Neural progenitor cell (in vitro differentiated cells): ENCODE measurements around the gene ZFPM1. TPM values are rescaled to one million over a fixed set of nuclear protein-coding genes. Genes with fewer than 3 reads are reported as not detected.

Experiments used
- DNase-seq: peaks from one replicate; pipeline ENCODE4 v3.0.0-alpha.2; 2016; ENCODE audit warnings: low spot score
- H2AFZ ChIP-seq: fragments of 200-600 bp; sonication (generic); replicated peaks from 2 replicates; pipeline ENCODE4 v1.6.1; 2016; ENCODE audit warnings: antibody characterized with exemption
- H3F3A ChIP-seq: fragments of 200-600 bp; sonication (generic); 2 replicates; pipeline ENCODE4 v1.6.1; 2016; ENCODE audit warnings: antibody characterized with exemption, low read depth
- H3K27ac ChIP-seq: fragments of 200-600 bp; sonication (generic); 2 replicates; pipeline ENCODE4 v1.5.1; 2016; ENCODE audit warnings: mild to moderate bottlenecking
- H3K27me3 ChIP-seq: fragments of 200-600 bp; sonication (generic); 2 replicates; pipeline ENCODE4 v1.6.1; 2016; ENCODE audit warnings: mild to moderate bottlenecking, moderate library complexity
- H3K36me3 ChIP-seq: fragments of 200-600 bp; sonication (generic); 2 replicates; pipeline ENCODE4 v1.5.1; 2016
- H3K4me1 ChIP-seq: fragments of 200-600 bp; sonication (generic); 2 replicates; pipeline ENCODE4 v1.6.1; 2016; ENCODE audit warnings: mixed run types
- H3K4me2 ChIP-seq: fragments of 200-600 bp; sonication (generic); 2 replicates; pipeline ENCODE4 v1.6.1; 2016
- H3K4me3 ChIP-seq: fragments of 200-600 bp; sonication (generic); 2 replicates; pipeline ENCODE4 v1.5.1; 2016
- H3K79me2 ChIP-seq: fragments of 200-600 bp; sonication (generic); 2 replicates; pipeline ENCODE4 v1.6.1; 2016; ENCODE audit warnings: low read depth
- H3K9ac ChIP-seq: fragments of 200-600 bp; sonication (generic); 2 replicates; pipeline ENCODE4 v1.6.1; 2016
- H3K9me3 ChIP-seq: fragments of 200-600 bp; sonication (generic); 2 replicates; pipeline ENCODE4 v1.5.1; 2016; ENCODE audit warnings: low read depth
- H4K20me1 ChIP-seq: fragments of 200-600 bp; sonication (generic); 2 replicates; pipeline ENCODE4 v1.6.1; 2016; ENCODE audit warnings: low read depth
- H3K27ac Mint-ChIP-seq: 3 replicates; pipeline ENCODE4 v1.8.0; 2021; ENCODE audit warnings: mixed read lengths
- H3K27me3 Mint-ChIP-seq: 2 replicates; pipeline ENCODE4 v1.8.0; 2022; ENCODE audit warnings: low read depth, mild to moderate bottlenecking, inconsistent platforms, moderate library complexity, mixed read lengths; ENCODE audit not compliant: insufficient read depth
- H3K36me3 Mint-ChIP-seq: 3 replicates; pipeline ENCODE4 v1.8.0; 2021; ENCODE audit warnings: mixed read lengths
- H3K4me1 Mint-ChIP-seq: 3 replicates; pipeline ENCODE4 v1.8.0; 2021; ENCODE audit warnings: mixed read lengths
- H3K4me3 Mint-ChIP-seq: 3 replicates; pipeline ENCODE4 v1.8.0; 2021; ENCODE audit warnings: mild to moderate bottlenecking, moderate library complexity, mixed read lengths
- H3K9me3 Mint-ChIP-seq: 3 replicates; pipeline ENCODE4 v1.8.0; 2020; ENCODE audit warnings: mixed read lengths
- EZH2 ChIP-seq: fragments of 200-600 bp; sonication (generic); IDR thresholded peaks from 2 replicates; pipeline ENCODE4 v1.6.1; 2017; ENCODE audit warnings: antibody characterized with exemption, mild to moderate bottlenecking, moderate library complexity
- EZH2phosphoT487 ChIP-seq: fragments of 200-600 bp; sonication (generic); IDR thresholded peaks from 2 replicates; pipeline ENCODE4 v1.6.1; 2017; ENCODE audit warnings: antibody characterized with exemption
- total RNA-seq: library from RNA; depleted of rRNA; stranded (reverse); fragments of >200 nt; gene quantifications from 2 replicates; pipeline ENCODE4 v1.2.3, GENCODE V29; 2015; ENCODE audit warnings: low replicate concordance
- TF ChIP-seq, protein P1 (sequence below): fragments of 200-600 bp; sonication (generic); IDR thresholded peaks from 2 replicates; pipeline ENCODE4 v1.5.1; 2017; ENCODE audit warnings: antibody characterized with exemption, mild to moderate bottlenecking

ZFPM1 gene
- total RNA-seq, 1 donor from 2014 or later = 0.36 TPM

DNA sequence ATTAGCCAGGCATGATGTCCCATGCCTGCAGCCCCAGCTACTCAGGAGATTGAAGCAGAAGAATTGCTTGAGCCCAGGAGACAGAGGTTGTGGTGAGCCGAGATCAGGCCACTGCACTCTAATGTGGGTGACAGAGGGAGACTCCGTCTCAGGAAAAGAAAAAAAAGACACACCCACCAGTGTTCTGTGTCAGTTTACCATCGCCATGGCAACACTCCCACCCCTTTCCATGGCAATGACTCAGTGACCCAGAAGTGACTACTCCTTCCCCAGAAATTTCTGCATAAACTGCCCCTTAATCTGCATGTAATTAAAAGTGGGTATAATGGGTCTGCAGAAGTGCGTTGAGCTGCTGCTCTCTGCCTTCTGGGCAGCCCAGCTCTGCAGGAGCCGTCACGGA, 113.1 kb downstream of the ZFPM1 start:
- no peak overlapping the region for H3K27ac ChIP-seq
- Mint-ChIP-seq H3K4me3 (peak overlapping the region; percentile 38), H3K36me3 (no peaks in the 10 kb centered on the region), H3K27ac (peak overlapping the region; percentile 40), H3K9me3 (no peaks in the 10 kb centered on the region), H3K4me1 (peaks cover 23% of the 10 kb centered on the region), H3K27me3 (peaks cover 6% of the 10 kb centered on the region)
- no peaks in the 10 kb centered on the region for H3K36me3 ChIP-seq
- TF ChIP-seq, protein P1, sequence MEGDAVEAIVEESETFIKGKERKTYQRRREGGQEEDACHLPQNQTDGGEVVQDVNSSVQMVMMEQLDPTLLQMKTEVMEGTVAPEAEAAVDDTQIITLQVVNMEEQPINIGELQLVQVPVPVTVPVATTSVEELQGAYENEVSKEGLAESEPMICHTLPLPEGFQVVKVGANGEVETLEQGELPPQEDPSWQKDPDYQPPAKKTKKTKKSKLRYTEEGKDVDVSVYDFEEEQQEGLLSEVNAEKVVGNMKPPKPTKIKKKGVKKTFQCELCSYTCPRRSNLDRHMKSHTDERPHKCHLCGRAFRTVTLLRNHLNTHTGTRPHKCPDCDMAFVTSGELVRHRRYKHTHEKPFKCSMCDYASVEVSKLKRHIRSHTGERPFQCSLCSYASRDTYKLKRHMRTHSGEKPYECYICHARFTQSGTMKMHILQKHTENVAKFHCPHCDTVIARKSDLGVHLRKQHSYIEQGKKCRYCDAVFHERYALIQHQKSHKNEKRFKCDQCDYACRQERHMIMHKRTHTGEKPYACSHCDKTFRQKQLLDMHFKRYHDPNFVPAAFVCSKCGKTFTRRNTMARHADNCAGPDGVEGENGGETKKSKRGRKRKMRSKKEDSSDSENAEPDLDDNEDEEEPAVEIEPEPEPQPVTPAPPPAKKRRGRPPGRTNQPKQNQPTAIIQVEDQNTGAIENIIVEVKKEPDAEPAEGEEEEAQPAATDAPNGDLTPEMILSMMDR = no peak
- TF ChIP-seq EZH2phosphoT487 (no peak), EZH2 (no peak)
- no peak for DNase-seq
- peaks cover 5% of the 10 kb centered on the region for H3F3A ChIP-seq
- peaks cover 20% of the 10 kb centered on the region for H4K20me1 ChIP-seq
- peaks cover 16% of the 10 kb centered on the region for H3K79me2 ChIP-seq
- peaks cover 2% of the 10 kb centered on the region for H3K4me1 ChIP-seq
- H3K9me3 ChIP-seq = no peaks in the 10 kb centered on the region
- no peak overlapping the region for H3K9ac ChIP-seq
- H3K4me2 ChIP-seq = no peak overlapping the region
- H2AFZ ChIP-seq = no peak overlapping the region
- no peak overlapping the region for H3K4me3 ChIP-seq
- peaks cover 8% of the 10 kb centered on the region for H3K27me3 ChIP-seq

DNA sequence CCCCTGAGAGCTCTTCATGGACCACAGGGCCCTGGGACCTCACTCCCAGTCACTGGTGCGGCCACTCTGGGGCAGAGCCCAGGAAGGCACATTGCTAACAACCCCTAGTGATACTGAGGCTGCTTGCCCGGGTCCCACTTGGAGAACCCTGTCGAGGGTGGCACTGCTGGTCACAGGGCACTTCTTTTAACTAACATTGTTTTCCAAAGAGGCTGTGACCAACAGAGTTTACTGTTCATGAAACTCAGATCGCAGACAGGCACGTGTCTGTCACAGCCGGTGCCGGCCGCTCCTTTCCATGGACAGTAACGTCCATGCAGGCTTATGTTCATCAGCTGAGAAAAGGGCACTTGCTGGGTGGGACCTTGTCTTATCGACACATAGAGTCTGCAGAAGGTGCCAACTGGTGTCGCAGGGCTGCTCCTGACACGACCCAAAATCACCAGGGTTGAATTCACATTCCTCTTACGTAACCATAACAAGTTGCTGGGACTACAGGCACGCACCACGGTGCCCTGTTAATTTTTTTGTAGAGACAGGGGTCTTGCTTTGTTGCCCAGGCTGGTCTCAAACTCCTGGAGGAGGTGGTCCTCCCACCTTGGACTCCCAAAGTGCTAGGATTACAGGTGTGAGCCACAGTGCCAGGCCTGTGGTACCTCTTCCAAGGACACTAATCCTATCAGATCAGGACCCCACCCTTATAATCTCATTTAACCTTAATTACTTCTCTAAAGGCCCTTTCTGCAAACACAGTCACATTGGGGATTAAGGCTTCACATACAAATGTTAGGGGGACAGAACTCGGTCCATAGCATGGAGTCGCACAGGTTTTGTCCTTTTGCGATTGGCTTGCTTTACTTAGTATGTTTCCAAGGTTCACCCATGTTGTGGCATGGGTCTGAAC, 115.9 kb downstream of the ZFPM1 start:
- Histone ChIP-seq H3K9me3 (no peaks in the 10 kb centered on the region), H3K4me1 (peaks cover 9% of the 10 kb centered on the region), H3K36me3 (no peaks in the 10 kb centered on the region), H3K27ac (no peak overlapping the region), H3K79me2 (peaks cover 44% of the 10 kb centered on the region), H3K4me3 (peak overlapping the region; percentile 89), H2AFZ (no peak overlapping the region), H3K4me2 (peak overlapping the region; percentile 80), H3K9ac (peak overlapping the region; percentile 61), H4K20me1 (peaks cover 34% of the 10 kb centered on the region), H3K27me3 (no peaks in the 10 kb centered on the region), H3F3A (peaks cover 12% of the 10 kb centered on the region)
- Mint-ChIP-seq H3K27ac (peak overlapping the region; percentile 16), H3K9me3 (no peaks in the 10 kb centered on the region), H3K4me3 (peak overlapping the region; percentile 85), H3K36me3 (peaks cover 5% of the 10 kb centered on the region), H3K27me3 (peaks cover 3% of the 10 kb centered on the region), H3K4me1 (peaks cover 34% of the 10 kb centered on the region)
- TF ChIP-seq, protein P1 = no peak
- no peak for TF ChIP-seq EZH2phosphoT487
- no peak for TF ChIP-seq EZH2
- no peak for DNase-seq

GRCh38 chr16:88569614-88569984, 116.5 kb downstream of the ZFPM1 start:
- TF ChIP-seq EZH2 (no peak), EZH2phosphoT487 (no peak)
- TF ChIP-seq, protein P1 = no peak
- H3K79me2 ChIP-seq = peaks cover 51% of the 10 kb centered on the region
- Mint-ChIP-seq H3K9me3 (no peaks in the 10 kb centered on the region), H3K4me1 (peaks cover 34% of the 10 kb centered on the region), H3K27ac (peak overlapping the region; percentile 16), H3K27me3 (no peaks in the 10 kb centered on the region), H3K4me3 (peak overlapping the region; percentile 85), H3K36me3 (peaks cover 5% of the 10 kb centered on the region)
- no peaks in the 10 kb centered on the region for H3K9me3 ChIP-seq
- peak overlapping the region; percentile 80 for H3K4me2 ChIP-seq
- no peaks in the 10 kb centered on the region for H3K27me3 ChIP-seq
- no peaks in the 10 kb centered on the region for H3K36me3 ChIP-seq
- no peak overlapping the region for H3K27ac ChIP-seq
- H3K9ac ChIP-seq = peak overlapping the region; percentile 61
- H3F3A ChIP-seq = peaks cover 12% of the 10 kb centered on the region
- H3K4me1 ChIP-seq = peaks cover 9% of the 10 kb centered on the region
- peak overlapping the region; percentile 75 for H2AFZ ChIP-seq
- H4K20me1 ChIP-seq = peaks cover 40% of the 10 kb centered on the region
- H3K4me3 ChIP-seq = peak overlapping the region; percentile 89
- DNase-seq = peak; percentile 47
